GM21717 (cell line): ENCODE results near the gene AFF3.

Experiments used
- ATAC-seq: cut with Tn5 transposase; IDR thresholded peaks from one replicate; pipeline ENCODE4 v1.9.1; 2021; ENCODE audit warnings: mild to moderate bottlenecking, moderate library complexity; ENCODE audit not compliant: unreplicated experiment

The AFF3 gene

DNA sequence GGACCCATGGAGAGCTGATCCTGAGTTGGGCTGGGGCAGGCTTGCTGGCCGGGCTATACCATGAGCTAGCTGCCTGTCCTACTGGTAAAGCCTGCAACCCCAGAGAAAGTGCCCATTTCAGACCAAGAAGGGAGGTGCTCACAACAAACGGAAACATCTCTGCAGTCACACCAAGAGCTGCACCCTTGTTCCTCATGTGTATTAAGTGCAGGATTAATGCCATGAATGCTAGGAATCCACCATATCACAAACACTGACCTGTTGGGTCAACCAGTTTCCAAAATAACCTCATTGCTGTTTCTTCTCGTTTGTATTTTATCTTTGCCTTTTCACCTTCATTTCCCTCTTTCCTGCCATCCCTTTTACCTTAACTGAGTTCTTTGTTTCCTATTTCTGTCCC is 69.9 kb downstream of the AFF3 start:
- ATAC-seq, result no peak

DNA sequence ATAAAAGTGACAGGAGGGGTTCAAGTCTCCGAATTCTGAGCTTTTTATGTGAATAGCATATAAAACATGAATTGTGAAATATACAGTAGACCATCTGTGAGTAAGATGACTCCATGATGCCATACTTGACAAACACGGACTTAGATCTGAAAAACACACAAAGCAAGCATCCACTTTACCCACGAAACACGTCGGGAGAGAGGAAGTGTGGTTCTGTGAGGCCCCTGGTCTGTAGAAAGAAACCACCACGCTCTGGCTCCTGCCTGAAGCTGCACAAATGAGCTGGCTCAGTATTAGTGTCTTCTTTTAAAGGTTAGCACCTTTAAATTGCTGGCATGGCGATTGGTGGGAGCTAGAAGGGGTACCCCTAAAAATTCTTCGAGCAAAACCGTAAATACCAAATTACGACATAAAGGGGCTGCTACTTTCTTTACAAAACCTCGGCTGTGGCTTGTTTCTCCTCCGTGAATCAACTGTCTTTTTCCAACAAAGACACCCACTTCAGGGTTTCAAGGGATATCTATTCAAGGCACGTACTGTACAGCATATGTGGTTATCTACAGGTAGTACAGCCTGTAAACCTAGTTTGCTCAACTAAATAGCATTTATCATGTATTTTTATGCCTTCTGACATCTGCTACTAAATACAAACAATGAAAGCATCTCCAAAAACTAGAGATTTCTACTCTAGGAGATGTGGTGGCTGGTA is 70.9 kb downstream of the AFF3 start:
- ATAC-seq, result no peak

DNA sequence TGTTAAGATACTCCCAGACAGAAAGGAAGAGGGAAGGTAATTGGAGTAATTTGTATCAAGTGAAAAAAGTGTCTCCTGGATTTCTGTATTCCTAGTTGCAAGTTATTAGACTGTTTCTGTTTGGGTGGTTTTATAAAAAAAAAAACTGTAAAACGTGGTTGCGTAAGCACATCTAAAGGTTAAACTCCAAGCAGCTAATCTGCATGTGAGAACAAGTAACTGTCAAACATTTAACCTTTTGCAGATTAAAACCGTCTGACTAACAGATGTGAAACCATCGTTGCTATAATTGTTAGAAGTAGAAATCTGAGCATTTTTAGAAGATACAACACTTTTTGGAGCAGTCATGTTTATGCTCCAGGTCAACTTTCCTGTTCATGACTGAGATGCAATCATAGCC is 72.3 kb downstream of the AFF3 start:
- no peak for ATAC-seq

DNA sequence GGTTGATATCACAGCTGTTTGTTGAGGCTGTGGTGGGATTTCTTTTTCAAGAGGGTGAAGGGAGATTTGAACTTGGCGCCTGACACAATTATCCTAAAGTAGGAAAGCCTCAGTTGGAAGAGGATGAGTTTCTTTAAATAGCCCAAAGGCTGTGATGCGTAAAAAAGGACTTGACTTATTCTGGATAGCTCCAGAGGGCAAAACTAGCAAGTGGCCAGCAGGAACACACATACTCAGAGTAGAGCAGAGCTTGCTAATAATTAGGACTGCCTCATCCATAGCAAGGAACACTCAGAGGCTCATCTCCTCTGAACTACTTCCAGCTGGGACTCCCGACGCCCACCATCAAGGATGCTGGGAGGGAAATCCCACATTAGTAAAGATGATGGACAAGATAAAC is 74.0 kb downstream of the AFF3 start:
- ATAC-seq, result no peak

DNA sequence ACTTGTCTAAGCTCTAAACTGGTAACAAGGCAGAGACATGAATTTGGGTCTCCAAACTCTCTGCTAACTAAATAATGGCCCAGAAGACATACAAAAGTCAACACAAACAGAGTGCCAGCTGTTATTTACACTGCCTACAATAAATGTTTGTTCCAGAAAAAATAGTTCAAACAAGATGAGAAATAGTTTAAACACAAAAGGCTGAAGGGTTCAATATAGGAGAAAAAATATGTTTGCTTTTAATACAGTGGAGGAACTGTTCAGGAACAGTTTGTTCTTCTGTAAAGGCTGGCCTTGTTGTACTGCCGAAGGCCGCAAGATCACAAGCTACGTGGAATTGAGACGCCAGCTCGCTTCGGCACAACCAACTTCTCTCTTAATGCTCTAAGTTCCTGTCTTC is 74.6 kb downstream of the AFF3 start:
- ATAC-seq, result no peak

DNA sequence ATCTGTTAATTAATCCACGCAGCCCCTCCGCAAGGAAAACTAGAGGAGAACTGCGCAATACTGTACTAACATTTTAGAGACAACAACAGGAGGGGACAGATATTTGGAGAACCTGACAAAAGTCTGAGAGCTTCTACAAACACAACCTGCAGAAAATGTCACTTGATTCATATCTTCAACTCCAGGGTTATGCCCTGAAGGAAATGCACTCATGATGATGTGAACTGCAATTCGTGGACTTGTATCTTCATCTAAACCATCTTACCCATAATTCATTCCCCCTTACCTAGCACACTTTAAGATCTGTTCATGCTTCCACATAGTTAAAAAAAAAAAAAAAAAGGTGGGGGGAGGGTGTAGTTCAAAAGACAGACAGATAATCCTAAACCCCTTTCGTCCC is 75.5 kb downstream of the AFF3 start:
- ATAC-seq, result no peak

DNA sequence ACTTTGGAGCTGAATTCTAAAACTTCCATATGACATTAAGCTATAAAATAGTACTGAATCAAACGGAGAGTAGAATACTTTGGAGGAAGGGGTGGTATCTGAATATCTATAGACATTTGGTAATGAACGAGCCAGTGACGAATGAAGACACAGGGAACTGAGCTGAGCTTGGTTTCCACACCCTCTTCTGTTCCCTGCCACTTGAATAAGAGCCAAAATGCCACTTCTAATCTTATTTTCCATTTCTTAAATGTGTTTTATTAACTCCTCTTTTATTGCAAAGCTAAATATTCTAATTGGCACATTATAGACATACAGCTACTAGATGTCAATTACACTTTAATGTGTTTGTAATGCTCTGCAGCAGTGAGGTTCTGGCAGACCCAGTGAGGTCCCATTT is 76.1 kb downstream of the AFF3 start:
- ATAC-seq, result no peak

DNA sequence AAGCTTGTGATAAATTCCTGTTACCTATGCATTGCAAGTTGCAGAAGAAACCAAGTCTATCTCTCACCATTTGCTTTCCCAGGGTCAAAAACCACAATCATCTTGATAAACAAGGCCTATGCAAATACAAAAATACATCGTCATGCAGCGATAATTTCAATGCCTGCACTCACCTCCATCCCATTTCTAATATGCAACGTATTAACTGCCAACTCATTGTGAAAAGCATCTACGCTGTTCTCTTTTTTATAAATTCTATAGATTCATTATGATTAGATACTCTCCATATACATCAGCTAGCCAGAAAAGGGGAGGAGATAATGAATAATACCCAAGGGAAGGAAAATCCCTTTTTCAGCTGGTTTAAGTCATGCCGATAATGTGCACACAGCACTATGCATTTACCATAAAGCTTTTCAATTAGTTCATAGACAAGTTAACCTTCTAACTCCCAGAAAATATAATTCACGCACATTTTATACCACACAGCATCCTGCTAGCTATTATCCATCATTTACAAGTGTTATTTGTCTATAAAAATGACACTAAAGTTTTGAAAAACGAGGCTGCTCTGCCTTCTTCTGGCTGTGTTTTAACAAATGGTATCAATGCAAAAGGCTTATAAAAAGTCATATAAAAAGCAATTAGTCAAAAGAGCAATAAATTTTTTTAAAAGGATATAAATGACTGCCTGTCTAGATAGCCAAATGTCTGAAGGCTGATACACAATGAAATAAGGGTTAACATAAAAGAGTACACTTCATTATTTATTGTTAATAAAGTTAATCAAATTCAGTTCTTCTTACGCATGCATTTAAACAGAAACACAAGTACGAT is 77.6 kb downstream of the AFF3 start:
- ATAC-seq, result no peak

DNA sequence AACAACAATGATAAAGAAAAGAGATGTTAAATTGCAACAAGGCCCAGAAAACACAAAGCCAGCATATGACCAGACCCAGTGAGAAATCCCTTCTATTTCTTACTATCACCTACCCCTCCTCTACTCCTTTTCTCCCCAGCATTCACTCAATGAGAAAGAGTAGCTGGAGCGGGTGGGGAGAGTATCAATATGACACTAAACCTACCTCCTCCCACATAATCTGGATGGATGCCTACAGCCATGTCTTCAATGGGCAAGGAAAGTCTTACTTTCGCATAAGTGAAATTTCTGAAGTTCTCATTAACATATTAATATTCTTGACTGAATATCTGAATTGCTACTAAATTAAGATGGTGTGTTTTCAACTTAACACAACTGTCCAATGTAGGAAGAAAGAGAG is 78.2 kb downstream of the AFF3 start:
- ATAC-seq, result no peak

DNA sequence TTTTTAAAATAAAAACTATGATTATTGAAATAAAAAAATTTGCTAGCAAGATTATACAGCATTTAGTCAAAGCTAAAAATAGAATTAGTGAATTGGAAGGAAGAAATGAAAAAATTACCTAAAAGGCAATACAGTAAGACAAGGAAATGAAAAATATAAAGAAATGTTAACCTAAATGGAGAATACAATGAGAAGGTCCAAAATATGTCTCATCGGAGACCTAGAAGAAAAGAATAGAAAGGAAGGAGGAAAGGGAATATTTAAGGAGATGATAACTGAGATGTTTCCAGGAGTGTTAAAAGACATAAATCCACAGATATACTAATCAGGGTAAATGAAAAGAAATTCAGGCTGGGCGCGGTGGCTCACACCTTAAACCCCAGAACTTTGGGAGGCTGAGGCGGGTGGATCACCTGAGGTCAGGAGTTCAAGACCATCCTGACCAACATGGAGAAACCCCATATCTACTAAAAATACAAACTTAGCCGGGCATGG is 78.9 kb downstream of the AFF3 start:
- no peak for ATAC-seq

DNA sequence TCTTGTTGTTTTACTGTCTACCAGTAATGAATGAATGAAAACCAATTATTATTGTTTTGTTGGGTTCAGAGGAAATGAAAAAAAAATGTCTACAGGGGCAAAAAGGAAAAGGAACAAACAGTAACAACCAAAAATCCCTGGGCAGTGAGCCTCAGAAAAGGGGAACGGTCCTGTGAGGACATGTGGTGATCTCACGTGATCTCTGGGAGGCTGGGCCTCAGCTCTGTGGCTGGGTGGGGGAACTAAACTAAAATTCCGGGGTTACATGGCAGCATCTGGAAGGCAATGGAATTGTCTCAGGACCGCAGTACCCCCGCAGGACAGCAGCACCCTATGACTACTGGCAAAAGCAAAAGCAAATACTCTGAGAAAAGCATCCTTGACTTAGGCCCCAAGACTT is 80.1 kb downstream of the AFF3 start:
- no peak for ATAC-seq

DNA sequence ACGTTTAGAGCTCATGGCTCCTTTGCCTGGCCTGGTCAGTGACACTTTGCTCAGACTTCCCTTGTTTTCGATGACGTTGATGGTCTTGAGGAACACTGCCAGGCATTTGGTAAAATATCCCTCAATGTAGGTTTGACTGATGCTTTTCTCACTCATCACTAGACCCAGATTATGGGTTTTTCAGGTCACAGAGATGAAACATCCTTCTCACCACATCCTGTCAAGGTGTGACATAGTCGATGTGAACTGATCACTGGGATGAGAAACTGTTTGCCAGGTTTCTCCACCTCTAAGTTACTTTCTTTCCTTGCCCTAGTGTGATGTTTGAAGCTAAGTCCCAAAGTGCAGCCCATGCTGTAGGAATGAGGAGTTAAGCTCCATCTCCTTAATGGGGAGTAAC is 81.5 kb downstream of the AFF3 start:
- ATAC-seq, result no peak

DNA sequence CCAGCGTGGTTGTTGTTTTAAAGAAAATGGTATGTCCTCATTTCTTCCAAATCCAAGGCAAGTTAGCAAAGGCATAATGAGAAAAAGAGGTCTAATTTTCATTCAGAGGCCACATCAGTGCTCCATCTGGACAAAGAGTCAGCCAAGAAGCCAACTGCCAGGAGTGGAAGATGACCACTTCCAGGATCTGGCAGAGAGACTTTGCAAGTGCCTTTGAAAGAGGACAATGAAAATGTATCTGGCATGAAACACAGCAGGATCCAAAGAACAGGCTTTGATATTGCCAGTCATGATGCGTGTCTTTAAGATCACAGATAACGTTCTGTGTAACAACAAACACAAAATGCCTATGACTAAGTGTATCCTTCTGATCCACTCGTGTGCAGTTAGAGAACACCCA is 82.8 kb downstream of the AFF3 start:
- no peak for ATAC-seq

DNA sequence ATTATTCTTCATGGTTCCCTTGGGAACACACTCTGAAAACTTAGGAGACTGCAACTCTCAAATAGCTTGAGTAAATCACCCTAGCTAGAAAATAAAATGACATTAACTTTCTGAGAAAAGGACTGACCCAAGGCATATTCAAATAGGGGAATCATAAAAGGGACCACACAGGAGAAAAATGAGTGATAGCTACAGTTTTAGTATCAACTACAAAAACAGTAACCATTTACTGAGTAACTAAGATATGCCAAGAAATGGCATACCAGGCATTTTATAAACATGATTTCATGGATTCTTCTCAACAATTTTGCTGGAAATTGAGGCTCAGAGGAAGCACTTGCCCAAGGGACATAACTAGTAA is 84.5 kb downstream of the AFF3 start:
- no peak for ATAC-seq

DNA sequence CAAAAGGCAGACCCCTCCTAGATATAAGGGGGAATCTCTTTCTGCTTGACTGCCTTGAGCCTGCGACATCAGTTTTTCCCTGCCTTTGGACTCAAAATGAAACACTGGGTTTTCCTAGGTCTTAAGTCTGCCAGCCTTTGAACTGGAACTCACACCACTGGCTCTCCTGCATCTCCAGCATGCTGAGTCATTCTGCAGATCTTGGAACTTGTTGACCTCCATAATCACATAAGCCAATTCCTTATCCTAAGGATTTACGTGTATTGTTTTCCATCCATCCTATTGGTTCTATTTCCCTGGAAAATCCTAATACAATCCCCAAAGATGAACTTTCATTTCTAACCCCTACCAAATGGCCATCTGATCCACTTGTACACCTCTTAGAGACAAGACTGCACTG is 88.0 kb downstream of the AFF3 start:
- no peak for ATAC-seq

DNA sequence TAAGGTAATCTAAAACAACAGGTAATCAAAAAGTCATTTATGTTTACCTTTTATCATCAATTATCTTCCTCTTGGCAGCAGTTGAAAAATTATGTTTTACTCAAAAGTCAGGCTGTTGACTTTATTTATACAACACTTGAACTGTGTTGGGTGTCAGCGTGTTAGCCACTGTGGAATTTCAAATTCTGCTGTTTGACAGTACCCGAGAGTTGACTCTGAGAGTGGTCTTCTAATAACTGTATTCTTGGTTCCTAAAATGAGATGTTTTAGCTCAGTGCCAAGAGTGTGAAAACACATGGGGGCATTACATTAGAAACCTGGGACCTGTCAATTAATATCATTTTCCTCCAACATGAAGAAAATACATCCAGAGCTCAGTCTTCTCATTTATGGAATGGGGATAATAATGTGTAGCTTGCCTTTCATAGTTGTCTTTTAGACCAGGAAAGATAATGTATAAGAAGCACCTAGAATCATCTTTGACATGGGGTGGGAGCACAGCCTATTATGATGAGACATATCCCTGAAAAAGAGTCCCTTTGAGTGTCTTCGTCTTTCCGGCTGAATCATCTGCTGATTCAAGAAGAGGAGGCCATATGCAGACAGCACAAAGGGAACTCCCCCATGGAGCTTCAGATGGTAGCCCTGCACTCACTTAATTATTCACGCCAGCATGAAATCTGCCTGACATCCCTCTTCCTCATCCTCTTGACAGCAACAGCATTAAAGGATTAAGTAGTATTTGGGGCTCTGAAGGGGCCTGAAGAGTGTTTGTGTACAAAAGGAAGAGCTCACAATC is 89.1 kb downstream of the AFF3 start:
- no peak for ATAC-seq

DNA sequence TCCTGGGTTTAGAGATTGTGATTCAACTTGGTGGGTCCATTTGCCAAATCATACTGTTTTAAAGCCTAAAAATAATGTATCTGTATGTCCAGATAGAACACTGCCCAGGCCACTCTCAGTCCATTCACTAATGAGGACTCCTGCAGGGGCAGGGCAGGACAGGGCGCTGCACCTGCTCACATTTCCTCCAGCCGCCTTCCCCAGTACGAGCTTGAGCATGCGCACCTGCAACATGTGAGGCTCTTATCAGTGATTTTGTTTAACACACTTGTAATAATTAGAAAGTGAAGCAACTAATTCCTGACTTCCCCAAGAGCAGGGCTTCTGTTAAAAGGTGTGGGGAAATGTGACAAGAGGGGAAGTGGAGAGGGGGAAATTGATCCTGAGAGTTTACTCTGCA is 89.7 kb downstream of the AFF3 start:
- ATAC-seq, result no peak

DNA sequence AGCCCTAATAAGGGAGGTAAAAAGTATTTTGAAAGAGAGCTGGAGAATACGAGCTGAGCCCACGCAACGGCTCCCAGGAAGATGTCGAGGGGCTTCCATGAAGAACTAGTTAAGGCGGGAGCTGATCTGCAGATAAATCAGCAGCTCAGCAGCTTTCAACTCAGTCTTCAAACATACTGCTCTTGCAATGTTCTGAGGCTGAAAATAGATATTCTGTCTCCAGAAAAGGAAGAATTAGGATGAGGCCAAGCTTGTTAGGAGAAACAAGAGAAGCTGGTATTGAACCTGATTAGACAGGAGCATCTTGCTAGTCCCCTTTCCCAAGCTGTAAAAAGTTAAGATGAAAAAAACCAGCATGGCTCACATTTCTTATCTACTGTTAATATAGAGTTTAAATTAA is 91.1 kb downstream of the AFF3 start:
- no peak for ATAC-seq

DNA sequence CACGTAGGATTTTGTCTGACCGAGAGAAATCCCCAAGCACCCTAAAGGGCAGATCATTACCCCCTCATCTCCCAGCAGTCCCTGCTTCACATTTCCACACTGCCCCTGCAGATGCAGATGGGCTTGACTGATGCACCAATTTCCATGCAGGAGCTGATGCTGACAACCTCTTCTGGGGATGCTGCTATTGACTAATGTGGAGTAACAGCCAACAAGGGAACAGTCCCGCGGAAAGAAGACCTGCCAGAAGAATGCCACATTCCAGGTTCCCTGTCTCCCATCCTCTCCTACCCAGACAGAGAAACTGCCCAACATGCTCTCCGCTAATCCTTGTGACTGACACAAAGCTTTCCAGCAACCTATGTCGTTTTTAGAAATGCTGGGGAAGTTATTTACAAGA is 91.7 kb downstream of the AFF3 start:
- no peak for ATAC-seq

DNA sequence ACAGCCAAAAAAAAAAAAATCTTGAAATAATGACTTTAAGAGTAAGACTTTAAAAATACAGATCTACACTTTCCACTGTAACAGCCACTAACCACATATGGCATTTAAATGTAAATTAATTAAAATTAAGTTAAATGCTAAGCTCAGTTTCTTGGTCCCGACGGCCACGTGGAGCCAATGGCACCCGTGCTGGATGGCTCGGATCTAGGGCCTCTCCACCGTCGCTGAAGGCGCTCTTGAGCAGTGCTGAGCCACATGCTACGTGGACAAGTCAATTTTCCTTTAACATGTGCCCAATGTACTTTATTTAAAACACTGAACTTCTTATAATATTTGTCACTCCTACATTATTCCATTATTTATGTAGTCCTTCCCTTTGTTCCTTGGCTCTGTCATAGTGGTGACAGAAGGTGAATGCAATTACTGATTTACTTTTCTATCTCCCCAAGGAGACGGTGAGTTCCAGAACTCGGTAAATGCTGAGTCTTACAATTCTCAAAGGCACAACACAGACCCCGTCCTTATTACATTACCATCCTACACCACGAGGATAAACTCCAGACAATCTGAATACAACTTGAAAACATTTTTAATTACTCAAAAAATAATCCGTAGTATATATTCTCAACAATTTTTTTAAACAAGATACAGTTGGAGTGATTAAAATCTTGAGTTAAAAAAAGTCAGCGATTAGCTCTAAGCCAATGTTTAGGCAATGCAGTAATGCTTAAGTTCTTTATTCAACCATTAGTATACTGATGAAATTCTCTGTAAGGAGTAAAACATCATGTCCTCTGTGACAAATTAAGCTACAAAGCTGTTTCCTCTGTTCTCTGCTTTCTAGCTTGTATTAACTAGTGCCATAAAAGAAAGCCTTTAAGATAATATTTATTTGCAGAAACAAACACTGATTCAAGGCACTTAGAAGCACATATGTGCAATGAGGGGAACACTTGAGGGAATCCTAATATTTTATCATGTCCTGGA is 95.1 kb downstream of the AFF3 start:
- no peak for ATAC-seq

DNA sequence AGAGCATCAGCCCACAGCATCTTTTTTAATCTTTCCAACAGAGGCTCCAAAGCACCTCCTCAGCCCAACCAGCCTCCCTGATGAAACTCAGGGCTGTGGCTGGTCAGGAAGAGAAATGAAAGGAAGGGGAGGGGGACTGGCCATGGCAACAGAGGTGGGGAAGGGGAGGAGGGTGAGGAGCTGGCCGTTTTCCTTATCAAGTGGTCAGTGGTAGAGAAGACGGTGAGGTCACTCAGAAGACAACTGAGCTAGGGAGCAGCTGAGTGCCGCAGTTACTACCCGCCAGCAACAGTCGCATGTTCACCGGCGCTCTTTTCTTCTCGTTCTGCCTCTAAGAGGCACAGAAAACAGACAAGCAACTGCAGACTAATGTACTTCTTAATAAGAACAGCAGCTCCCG is 97.4 kb downstream of the AFF3 start:
- no peak for ATAC-seq
